NCI-H2196 treated with DMSO at 0.1 percent for 48 hours (cell line): ENCODE data around the gene C1QB.
"Not testable (repeated sequence)": the region's sequence is repeated elsewhere in the genome, so short reads cannot be mapped to it uniquely, and the experiment has no call there.

Experiments
- DNase-seq: peaks from one replicate; lab custom pipeline; 2025; ENCODE audit not compliant: unreplicated experiment; lab: John Stamatoyannopoulos, UW

The C1QB gene

GRCh38 chr1:22662318-22662717 is 9.3 kb downstream of the C1QB start:
- peak; percentile 21 for DNase-seq

- no peak for DNase-seq
Observed at GRCh38 chr1:22662986-22663408, 10.0 kb downstream of the C1QB start.

GRCh38 chr1:22665752-22666151 is 12.7 kb downstream of the C1QB start:
- DNase-seq, result no peak

- DNase-seq, result no peak
Observed at GRCh38 chr1:22666412-22666811, 13.4 kb downstream of the C1QB start.

GRCh38 chr1:22668840-22669239 is 15.8 kb downstream of the C1QB start:
- not testable (repeated sequence) for DNase-seq

GRCh38 chr1:22670352-22670975 is 17.4 kb downstream of the C1QB start:
- DNase-seq, result no peak

GRCh38 chr1:22671999-22672398 is 19.0 kb downstream of the C1QB start:
- DNase-seq, result no peak

GRCh38 chr1:22673486-22674409 is 20.7 kb downstream of the C1QB start:
- DNase-seq, result peak; percentile 8

- no peak for DNase-seq
Observed at GRCh38 chr1:22674410-22674749, 21.3 kb downstream of the C1QB start.

GRCh38 chr1:22676151-22676550 is 23.1 kb downstream of the C1QB start:
- not testable (repeated sequence) for DNase-seq

- no peak for DNase-seq
Observed at GRCh38 chr1:22676916-22677583, 24.0 kb downstream of the C1QB start.

GRCh38 chr1:22677931-22678896 is 25.2 kb downstream of the C1QB start:
- no peak for DNase-seq

GRCh38 chr1:22680726-22681125 is 27.7 kb downstream of the C1QB start:
- peak; percentile 14 for DNase-seq

GRCh38 chr1:22681556-22682276 is 28.7 kb downstream of the C1QB start:
- no peak for DNase-seq

GRCh38 chr1:22683547-22683946 is 30.5 kb downstream of the C1QB start:
- DNase-seq, result no peak

- DNase-seq, result no peak
Observed at GRCh38 chr1:22685591-22686059, 32.6 kb downstream of the C1QB start.

GRCh38 chr1:22687191-22687590 is 34.2 kb downstream of the C1QB start:
- no peak for DNase-seq

GRCh38 chr1:22688466-22688865 is 35.4 kb downstream of the C1QB start:
- DNase-seq, result no peak

- DNase-seq, result peak; percentile 54
Observed at GRCh38 chr1:22689505-22689904, 36.5 kb downstream of the C1QB start.
